T1000 (cell line): ENCODE data around the gene PICALM.

Source experiments
- DNase-seq: peaks from one replicate; lab custom pipeline; 2025; ENCODE audit warnings: mixed read lengths; lab: John Stamatoyannopoulos, UW

PICALM gene

GRCh38 chr11:86081455-86081854 is 12.6 kb upstream of the PICALM start:
- DNase-seq: no peak

GRCh38 chr11:86079421-86079820 is 10.5 kb upstream of the PICALM start:
- no peak for DNase-seq

- no peak for DNase-seq
These were observed 5.1 kb upstream of the PICALM start for GRCh38 chr11:86073948-86074347.

- no peak for DNase-seq
These were observed 3.3 kb upstream of the PICALM start for GRCh38 chr11:86072211-86072610.

- DNase-seq: no peak
These were observed 1.5 kb upstream of the PICALM start for GRCh38 chr11:86070142-86071056.

GRCh38 chr11:86069408-86070101 is 671 bp upstream of the PICALM start:
- DNase-seq: no peak

GRCh38 chr11:86068138-86068871 is 579 bp downstream of the PICALM start:
- no peak for DNase-seq

GRCh38 chr11:86067851-86068137 is 1.1 kb downstream of the PICALM start:
- no peak for DNase-seq

- DNase-seq: no peak
These were observed 1.7 kb downstream of the PICALM start for GRCh38 chr11:86067009-86067850.

- no peak for DNase-seq
These were observed 2.3 kb downstream of the PICALM start for GRCh38 chr11:86066657-86067008.

GRCh38 chr11:86066033-86066432 is 2.9 kb downstream of the PICALM start:
- DNase-seq: no peak

- DNase-seq: no peak
These were observed 4.6 kb downstream of the PICALM start for GRCh38 chr11:86064220-86064803.

GRCh38 chr11:86063536-86063935 is 5.3 kb downstream of the PICALM start:
- DNase-seq: no peak

- no peak for DNase-seq
These were observed 6.2 kb downstream of the PICALM start for GRCh38 chr11:86062719-86063118.

GRCh38 chr11:86061483-86062205 is 7.2 kb downstream of the PICALM start:
- no peak for DNase-seq

- no peak for DNase-seq
These were observed 8.3 kb downstream of the PICALM start for GRCh38 chr11:86060544-86060943.

GRCh38 chr11:86058360-86058759 is 10.5 kb downstream of the PICALM start:
- DNase-seq: no peak

GRCh38 chr11:86056351-86056854 is 12.5 kb downstream of the PICALM start:
- DNase-seq: no peak

GRCh38 chr11:86052693-86053641 is 15.9 kb downstream of the PICALM start:
- no peak for DNase-seq
